Immature natural killer cell (primary cell): Measurements from ENCODE around the gene CPM. TPM values are rescaled to one million over a fixed set of nuclear protein-coding genes. Genes with fewer than 3 reads are reported as not detected.
A peak's percentile ranks its signal among the peaks of the same experiment; 100 is the strongest.
"Not testable (repeated sequence)": the region's sequence is repeated elsewhere in the genome, so short reads cannot be mapped to it uniquely, and the experiment has no call there.

Source experiments
- DNase-seq, 3 donors: peaks; one replicate each; pipeline ENCODE4 v3.0.0; 2022; ENCODE audit warnings: mixed read lengths in 1 of 3
- H3K27ac Mint-ChIP-seq, 6 donors: one replicate each; pipeline ENCODE4 v1.8.0; 2020; ENCODE audit warnings: mixed read lengths in 6 of 6, mild to moderate bottlenecking in 5 of 6, inconsistent platforms in 4 of 6, moderate library complexity in 3 of 6
- H3K27me3 Mint-ChIP-seq, 3 donors: one replicate each; pipeline ENCODE4 v1.8.0; 2020 to 2021; ENCODE audit warnings: low read depth in 3 of 3, mild to moderate bottlenecking in 3 of 3, mixed read lengths in 3 of 3, moderate library complexity in 3 of 3, inconsistent platforms in 1 of 3
- H3K36me3 Mint-ChIP-seq, 3 donors: one replicate each; pipeline ENCODE4 v1.8.0; 2020; ENCODE audit warnings: mixed read lengths in 3 of 3, inconsistent platforms in 2 of 3, mild to moderate bottlenecking in 2 of 3
- H3K4me1 Mint-ChIP-seq, 2 donors: one replicate each; pipeline ENCODE4 v1.8.0; 2020; ENCODE audit warnings: inconsistent platforms in 2 of 2, mild to moderate bottlenecking in 2 of 2, mixed read lengths in 2 of 2, moderate library complexity in 1 of 2
- H3K4me3 Mint-ChIP-seq, 5 donors: one replicate each; pipeline ENCODE4 v1.8.0; 2020; ENCODE audit warnings: mild to moderate bottlenecking in 5 of 5, mixed read lengths in 5 of 5, inconsistent platforms in 3 of 5, moderate library complexity in 3 of 5
- H3K9me3 Mint-ChIP-seq, 6 donors: one replicate each; pipeline ENCODE4 v1.8.0; 2020; ENCODE audit warnings: mild to moderate bottlenecking in 6 of 6, mixed read lengths in 6 of 6, inconsistent platforms in 4 of 6, moderate library complexity in 3 of 6
- polyA plus RNA-seq, 3 donors: library from polyadenylated mRNA; unstranded; fragments of 300-500 nt; fragmentation: Illumina TruSeq; gene quantifications; one replicate each; pipeline ENCODE4 v1.2.3, GENCODE V29; 2021

Gene CPM
- polyA plus RNA-seq, 3 donors from 2014 or later = 0.06 to 0.69 TPM; not detected in 1

DNA sequence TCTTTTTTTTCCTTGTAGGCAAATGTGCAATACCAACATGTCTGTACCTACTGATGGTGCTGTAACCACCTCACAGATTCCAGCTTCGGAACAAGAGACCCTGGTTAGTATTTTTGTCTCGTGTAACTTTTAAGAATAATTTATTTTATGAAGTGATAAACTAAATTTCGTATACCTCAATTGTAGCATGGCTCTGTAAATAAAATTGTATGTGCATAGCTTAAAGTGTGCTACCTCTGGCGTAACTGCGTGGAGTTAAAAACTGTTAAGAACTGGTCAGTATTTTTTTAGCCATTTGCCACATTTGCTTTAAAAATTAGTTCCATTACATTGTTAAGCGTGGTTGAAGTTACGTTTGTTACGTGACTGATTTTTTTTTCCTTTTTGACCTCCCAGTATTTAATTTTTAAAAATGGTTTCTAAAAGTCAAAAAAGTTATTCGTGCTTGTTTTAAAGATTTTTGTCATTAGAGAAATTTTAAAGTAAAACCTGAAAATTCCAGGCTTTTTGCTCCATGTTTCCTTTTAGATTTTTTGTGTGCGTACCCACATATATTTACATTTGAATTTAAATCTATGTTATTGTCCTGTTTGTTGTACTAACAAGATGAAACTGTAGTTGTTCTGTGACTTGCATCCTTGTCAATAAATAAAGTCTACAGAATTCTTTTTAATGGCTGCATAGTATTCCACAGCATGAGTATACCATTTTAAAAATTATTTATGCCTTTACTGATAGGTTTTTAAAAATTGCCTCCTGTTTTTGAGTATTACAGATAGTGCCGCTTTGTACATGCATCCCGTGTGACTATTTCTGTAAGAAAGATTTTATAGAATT lies 123.6 kb downstream of the CPM start:
- no peak for DNase-seq
- Mint-ChIP-seq H3K27me3 (peaks cover 13 to 20% (median 17%) of the 10 kb centered on the region in 3 donors), H3K9me3 (no peaks in the 10 kb centered on the region), H3K36me3 (peaks cover 4 to 16% (median 4%) of the 10 kb centered on the region in 3 donors), H3K4me1 (peaks cover 43 to 61% of the 10 kb centered on the region in 2 donors), H3K27ac (peak overlapping the region; percentile 93 to 98 (median 96)), H3K4me3 (peak overlapping the region; percentile 86 to 97 (median 95))

DNA sequence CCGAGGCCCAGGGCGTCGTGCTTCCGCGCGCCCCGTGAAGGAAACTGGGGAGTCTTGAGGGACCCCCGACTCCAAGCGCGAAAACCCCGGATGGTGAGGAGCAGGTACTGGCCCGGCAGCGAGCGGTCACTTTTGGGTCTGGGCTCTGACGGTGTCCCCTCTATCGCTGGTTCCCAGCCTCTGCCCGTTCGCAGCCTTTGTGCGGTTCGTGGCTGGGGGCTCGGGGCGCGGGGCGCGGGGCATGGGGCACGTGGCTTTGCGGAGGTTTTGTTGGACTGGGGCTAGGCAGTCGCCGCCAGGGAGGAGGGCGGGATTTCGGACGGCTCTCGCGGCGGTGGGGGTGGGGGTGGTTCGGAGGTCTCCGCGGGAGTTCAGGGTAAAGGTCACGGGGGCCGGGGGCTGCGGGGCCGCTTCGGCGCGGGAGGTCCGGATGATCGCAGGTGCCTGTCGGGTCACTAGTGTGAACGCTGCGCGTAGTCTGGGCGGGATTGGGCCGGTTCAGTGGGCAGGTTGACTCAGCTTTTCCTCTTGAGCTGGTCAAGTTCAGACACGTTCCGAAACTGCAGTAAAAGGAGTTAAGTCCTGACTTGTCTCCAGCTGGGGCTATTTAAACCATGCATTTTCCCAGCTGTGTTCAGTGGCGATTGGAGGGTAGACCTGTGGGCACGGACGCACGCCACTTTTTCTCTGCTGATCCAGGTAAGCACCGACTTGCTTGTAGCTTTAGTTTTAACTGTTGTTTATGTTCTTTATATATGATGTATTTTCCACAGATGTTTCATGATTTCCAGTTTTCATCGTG lies 124.4 kb downstream of the CPM start:
- peak; percentile 50 to 58 (median 56) for DNase-seq
- H3K4me1 Mint-ChIP-seq = peaks cover 42 to 55% of the 10 kb centered on the region in 2 donors
- H3K4me3 Mint-ChIP-seq = peak overlapping the region; percentile 86 to 97 (median 95)
- H3K9me3 Mint-ChIP-seq = no peaks in the 10 kb centered on the region
- H3K27ac Mint-ChIP-seq = peak overlapping the region; percentile 93 to 98 (median 96)
- H3K36me3 Mint-ChIP-seq = peaks cover 4 to 16% (median 4%) of the 10 kb centered on the region in 3 donors
- H3K27me3 Mint-ChIP-seq = peaks cover 13 to 20% (median 17%) of the 10 kb centered on the region in 3 donors

DNA sequence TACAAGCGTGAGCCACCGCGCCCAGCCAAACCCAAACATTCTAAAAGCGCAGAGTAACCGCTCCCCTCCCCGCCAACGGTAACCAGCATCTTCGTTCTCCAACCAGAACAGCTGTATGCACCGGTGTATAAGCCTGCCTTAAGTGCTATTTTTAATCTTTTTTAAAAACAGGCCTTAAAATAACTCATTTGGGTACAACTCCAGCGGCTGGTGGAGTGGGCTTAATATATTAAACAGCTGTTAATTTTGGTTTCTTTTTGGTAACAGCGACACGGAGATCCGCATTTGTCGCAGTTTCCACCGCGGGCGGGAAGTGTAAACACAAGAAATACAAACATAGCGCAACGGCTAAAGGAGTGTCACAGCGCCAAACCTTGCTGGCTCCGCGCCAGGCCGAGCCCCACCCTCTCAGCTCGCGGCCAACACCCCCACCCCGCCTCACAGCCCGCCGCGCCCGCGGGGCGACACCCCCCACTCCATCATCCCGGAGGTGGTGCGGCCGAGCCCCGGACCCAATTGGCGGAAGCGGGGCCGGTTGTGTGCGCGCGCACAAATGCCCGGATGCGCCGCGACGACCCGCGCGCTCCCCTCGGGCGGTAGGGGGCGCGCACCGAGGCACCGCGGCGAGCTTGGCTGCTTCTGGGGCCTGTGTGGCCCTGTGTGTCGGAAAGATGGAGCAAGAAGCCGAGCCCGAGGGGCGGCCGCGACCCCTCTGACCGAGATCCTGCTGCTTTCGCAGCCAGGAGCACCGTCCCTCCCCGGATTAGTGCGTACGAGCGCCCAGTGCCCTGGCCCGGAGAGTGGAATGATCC lies 125.2 kb downstream of the CPM start, which contains the start of gene MDM2:
Gene MDM2 (plus strand): TSS at position 602 of the 812 bp plus-strand sequence. CDS start 301 bp downstream, outside the sequence.
- peak within 1 kb of the TSS; percentile 86 to 97 (median 95) for H3K4me3 Mint-ChIP-seq
- H3K27me3 Mint-ChIP-seq = peaks cover 13 to 20% (median 17%) of the 10 kb centered on the region in 3 donors
- peaks cover 4 to 16% (median 4%) of the 10 kb centered on the region in 3 donors for H3K36me3 Mint-ChIP-seq
- H3K27ac Mint-ChIP-seq = peak within 1 kb of the TSS; percentile 96 to 99 (median 98)
- DNase-seq = peak; percentile 99 to 100 (median 99)
- no peaks in the 10 kb centered on the region for H3K9me3 Mint-ChIP-seq
- peaks cover 36 to 47% of the 10 kb centered on the region in 2 donors for H3K4me1 Mint-ChIP-seq

DNA sequence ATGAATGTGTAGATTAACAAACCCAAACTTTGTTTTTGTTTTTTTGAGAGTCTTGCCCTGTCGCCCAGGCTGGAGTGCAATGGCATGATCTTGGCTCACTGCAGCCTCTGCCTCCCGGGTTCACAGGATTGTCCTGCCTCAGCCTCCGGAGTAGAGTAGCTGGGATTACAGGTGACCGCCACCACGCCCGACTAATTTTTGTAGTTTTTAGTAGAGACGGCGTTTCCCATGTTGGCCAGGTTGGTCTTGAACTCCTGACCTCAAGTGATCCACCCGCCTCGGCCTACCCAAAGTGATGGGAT lies 125.7 kb downstream of the CPM start:
- H3K9me3 Mint-ChIP-seq, DNase-seq: not testable (repeated sequence)
- Mint-ChIP-seq H3K4me1 (peaks cover 33 to 41% of the 10 kb centered on the region in 2 donors), H3K27ac (peak overlapping the region; percentile 96 to 99 (median 98)), H3K36me3 (peaks cover 4 to 16% (median 4%) of the 10 kb centered on the region in 3 donors), H3K4me3 (peak overlapping the region; percentile 86 to 97 (median 95)), H3K27me3 (peaks cover 13 to 20% (median 17%) of the 10 kb centered on the region in 3 donors)

DNA sequence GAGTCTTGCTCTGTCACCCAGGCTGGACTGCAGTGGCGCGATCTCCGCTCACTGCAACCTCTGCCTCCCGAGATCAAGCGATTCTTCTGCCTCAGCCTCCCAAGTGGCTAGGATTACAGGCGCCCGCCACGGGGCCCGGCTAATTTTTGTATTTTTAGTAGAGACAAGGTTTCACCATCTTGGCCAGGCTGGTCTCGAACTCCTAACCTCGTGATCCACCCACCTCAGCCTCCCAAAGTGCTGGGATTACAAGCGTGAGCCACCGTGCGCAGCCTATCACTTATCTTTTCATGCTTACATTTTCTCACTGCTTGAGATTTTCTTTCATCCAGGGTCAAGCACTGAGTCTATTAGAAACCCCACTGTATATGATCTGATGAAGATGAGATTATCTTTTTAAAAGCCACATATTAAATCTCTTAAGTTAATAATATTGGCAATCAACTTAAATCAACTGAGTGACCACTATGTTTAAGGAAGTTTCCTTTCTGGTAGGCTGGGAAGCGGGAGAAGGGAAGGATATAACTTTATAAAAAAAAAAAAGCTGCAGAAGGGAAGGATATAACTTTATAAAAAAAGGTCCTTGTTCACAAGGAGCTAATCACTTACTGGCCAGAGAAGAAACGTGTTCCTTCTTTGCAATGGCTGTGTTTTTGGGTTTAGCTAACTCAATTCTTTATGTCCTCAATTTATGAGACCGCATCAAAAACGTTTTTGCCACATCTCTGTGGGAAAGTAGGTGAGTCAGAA lies 126.3 kb downstream of the CPM start:
- Mint-ChIP-seq H3K4me1 (peaks cover 31 to 37% of the 10 kb centered on the region in 2 donors), H3K27ac (peak overlapping the region; percentile 96 to 99 (median 98)), H3K27me3 (peaks cover 13 to 20% (median 17%) of the 10 kb centered on the region in 3 donors), H3K4me3 (peak overlapping the region; percentile 86 to 97 (median 95)), H3K9me3 (no peaks in the 10 kb centered on the region), H3K36me3 (peaks cover 4 to 16% (median 4%) of the 10 kb centered on the region in 3 donors)
- DNase-seq = no peak

DNA sequence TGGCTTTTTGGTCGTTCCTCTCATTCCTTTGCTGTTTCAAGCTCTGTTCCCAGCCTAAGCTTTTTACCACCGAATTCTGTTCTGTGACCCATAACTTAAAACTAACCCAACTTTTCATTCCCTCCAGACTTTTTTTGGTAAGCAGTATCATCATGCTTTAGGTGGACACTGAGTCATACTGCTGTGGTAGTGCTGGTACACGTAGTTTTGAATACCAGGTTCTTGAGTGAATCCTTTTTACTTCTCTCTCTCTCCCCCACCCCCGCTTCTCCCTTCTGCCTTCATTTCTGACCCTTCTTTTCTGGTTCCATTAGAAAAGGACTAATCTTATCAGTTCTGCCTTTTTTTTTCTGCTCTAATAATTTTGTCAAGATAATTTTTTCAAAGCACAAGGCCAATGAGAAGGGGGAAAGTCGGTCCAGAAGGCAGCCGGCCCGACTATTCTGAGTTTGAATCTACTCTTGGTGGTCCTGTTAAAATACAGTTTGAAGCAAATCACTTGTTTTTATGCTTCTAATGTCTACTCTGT lies 127.3 kb downstream of the CPM start:
- no peak overlapping the region for H3K4me3 Mint-ChIP-seq
- peaks cover 0 to 10% (median 0%) of the 10 kb centered on the region in 3 donors for H3K36me3 Mint-ChIP-seq
- DNase-seq = no peak
- H3K27me3 Mint-ChIP-seq = peaks cover 13 to 20% (median 17%) of the 10 kb centered on the region in 3 donors
- peak overlapping the region in 3 of 6 donors; percentile 13 to 40 (median 20) for H3K27ac Mint-ChIP-seq
- peaks cover 26 to 29% of the 10 kb centered on the region in 2 donors for H3K4me1 Mint-ChIP-seq
- no peaks in the 10 kb centered on the region for H3K9me3 Mint-ChIP-seq

DNA sequence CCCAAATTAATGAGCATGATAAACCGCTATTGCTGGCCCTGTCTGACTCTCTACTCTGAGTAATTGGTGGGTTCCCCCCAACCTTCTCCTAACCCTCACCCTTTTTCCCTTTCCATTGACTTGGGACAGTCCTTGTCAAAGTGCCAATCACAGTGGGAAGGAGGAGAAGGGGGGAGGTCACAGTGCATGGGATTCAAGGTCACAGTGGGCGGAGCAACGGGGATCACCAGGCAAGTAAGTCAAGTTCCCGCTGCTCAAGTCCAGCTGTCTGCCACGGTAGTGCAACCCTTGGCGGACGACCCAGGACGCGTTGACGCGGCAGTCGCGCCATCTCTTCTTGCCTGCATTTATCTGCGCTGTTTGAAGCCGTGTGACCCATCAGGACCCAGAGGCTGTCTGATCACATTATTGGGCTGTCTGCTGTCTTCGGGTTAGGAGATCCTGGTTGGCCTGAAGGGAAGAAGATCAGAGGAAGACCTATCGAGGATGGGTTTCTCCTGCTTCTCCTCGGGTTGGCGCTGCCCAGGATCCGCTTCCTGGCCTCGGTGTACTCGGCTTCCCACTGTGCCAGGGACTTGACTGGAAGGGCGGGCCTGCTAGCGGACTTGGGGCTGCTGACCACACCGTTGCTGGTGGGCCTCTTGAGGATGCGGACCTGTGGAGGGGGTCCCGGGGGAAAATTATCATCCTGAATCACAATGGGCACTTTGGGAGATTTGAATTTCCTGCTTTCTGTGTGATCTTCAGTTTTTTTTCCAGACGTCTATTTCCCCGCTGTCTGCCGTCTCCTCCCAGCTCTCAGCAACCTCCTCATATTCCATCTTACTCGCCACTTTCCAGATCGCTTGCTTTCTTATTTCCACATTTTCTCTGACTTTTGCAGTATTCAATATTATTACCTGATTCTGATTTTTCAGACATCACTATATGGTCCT lies 128.0 kb downstream of the CPM start:
- Mint-ChIP-seq H3K4me3 (no peak overlapping the region), H3K4me1 (peaks cover 25 to 27% of the 10 kb centered on the region in 2 donors), H3K36me3 (peaks cover 0 to 10% (median 0%) of the 10 kb centered on the region in 3 donors), H3K9me3 (no peaks in the 10 kb centered on the region), H3K27me3 (peaks cover 13 to 22% (median 17%) of the 10 kb centered on the region in 3 donors), H3K27ac (peak overlapping the region in 1 of 6 donors; percentile 13)
- DNase-seq = no peak

DNA sequence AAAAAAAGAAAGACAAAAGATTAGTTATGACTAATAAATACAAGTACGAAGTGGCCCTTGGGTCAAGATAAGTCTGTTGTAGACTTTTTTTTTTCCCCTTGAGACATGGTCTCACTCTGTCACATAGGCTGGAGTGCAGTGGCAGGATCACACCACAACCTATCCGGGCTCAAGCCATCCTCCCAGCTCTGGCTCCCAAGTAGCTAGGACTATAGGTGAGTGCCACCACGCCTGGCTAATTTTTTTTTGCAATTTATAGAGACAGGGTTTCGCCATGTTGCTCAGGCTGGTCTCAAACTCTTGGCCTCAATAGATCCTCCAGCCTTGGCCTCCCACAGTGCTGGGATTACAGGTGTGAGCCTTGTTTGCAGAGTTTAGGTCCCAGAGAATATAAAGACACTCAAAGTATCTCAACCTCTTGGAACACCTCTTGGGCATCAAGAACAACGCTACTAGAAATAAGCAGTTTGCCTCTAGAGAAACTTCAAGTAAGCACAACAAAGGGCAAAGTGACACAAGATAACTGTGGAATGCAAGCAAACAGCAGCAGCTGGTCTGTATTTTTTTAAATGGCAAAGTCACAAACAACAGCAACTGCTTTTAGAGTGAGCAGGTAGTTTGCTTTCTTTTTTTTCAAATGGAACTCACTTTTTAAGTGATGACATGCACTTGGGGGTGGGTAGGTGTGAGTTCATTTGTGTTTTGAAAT lies 128.9 kb downstream of the CPM start:
- peaks cover 0 to 1% (median 0%) of the 10 kb centered on the region in 3 donors for H3K36me3 Mint-ChIP-seq
- H3K4me3 Mint-ChIP-seq = no peak overlapping the region
- H3K9me3 Mint-ChIP-seq = no peaks in the 10 kb centered on the region
- H3K27me3 Mint-ChIP-seq = peaks cover 13 to 25% (median 17%) of the 10 kb centered on the region in 3 donors
- DNase-seq = no peak
- peak overlapping the region in 1 of 6 donors; percentile 29 for H3K27ac Mint-ChIP-seq
- peaks cover 18 to 19% of the 10 kb centered on the region in 2 donors for H3K4me1 Mint-ChIP-seq

DNA sequence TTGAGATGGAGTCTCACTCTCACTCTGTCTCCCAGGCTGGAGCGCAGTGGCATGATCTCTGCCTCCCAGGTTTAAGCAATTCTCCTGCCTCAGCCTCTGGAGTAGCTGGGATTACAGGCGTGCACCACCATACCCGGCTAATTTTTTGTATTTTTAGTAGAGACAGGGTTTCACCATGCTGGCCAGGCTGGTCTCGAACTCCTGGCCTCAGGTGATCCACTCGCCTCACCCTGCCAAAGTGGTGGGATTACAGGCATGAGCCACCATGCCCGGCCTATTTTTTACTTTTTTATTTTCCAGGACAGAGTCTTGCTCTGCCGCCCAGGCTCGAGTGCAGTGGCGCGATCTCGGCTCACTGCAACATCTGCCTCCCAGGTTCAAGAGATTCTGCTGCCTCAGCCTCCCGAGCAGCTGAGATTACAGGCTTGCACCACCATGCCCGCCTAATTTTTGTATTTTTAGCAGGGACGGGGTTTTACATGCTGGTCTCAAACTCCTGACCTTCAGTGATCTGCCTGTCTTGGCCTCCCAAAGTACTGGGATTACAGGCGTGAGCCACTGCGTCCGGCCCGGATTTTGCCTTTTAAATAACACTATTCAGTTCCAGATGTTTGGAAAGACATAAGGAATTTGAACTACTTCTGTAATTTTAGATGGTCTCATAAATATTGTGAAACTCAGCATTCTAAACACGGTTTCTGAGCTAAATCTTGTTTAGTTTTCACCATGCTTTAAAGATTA lies 129.9 kb downstream of the CPM start:
- not testable (repeated sequence) for H3K36me3 Mint-ChIP-seq, DNase-seq, H3K4me3 Mint-ChIP-seq, H3K27ac Mint-ChIP-seq, H3K9me3 Mint-ChIP-seq
- Mint-ChIP-seq H3K4me1 (peaks cover 11 to 13% of the 10 kb centered on the region in 2 donors), H3K27me3 (peaks cover 4 to 16% (median 9%) of the 10 kb centered on the region in 3 donors)

DNA sequence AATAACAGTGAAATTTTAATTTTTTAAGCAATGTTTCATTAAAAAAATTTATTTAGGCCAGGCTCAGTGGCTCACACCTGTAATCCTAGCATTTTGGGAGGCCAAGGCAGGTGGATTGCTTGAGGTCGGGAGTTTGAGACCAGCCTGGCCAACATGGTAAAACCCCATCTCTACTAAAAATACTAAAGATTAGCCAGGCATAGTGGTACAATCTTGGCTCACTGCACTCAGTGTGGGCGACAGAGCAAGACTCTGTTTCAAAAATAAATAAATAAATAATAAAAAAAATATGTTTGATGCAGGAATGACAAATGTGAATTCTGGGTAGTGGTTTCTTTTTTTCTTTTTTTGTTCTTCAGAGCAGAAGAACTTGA lies 130.6 kb downstream of the CPM start:
- not testable (repeated sequence) for H3K27ac Mint-ChIP-seq, H3K4me3 Mint-ChIP-seq, H3K4me1 Mint-ChIP-seq, H3K36me3 Mint-ChIP-seq, H3K27me3 Mint-ChIP-seq, DNase-seq, H3K9me3 Mint-ChIP-seq
